Astrocyte of the spinal cord (primary cell): ENCODE data around the gene EPB41L1.

Source experiments
- DNase-seq: peaks from one replicate; pipeline ENCODE4 v3.0.0; 2011; ENCODE audit warnings: low read depth, low spot score
- H3K4me3 ChIP-seq: 2 replicates; pipeline ENCODE4 v1.5.1; 2011; ENCODE audit warnings: low read depth, mild to moderate bottlenecking, low read length, moderate library complexity
- in situ Hi-C: cut with HindIII; loops from 2 replicates; pipeline ENCODE4 v1.10.0; 2017; ENCODE audit warnings: low sequenced_read_pairs
- TF ChIP-seq, protein P1 (sequence below): IDR thresholded peaks from 2 replicates; pipeline ENCODE4 v1.5.1; 2012; ENCODE audit warnings: low read depth, mild to moderate bottlenecking, low read length, inconsistent platforms

Gene EPB41L1

DNA sequence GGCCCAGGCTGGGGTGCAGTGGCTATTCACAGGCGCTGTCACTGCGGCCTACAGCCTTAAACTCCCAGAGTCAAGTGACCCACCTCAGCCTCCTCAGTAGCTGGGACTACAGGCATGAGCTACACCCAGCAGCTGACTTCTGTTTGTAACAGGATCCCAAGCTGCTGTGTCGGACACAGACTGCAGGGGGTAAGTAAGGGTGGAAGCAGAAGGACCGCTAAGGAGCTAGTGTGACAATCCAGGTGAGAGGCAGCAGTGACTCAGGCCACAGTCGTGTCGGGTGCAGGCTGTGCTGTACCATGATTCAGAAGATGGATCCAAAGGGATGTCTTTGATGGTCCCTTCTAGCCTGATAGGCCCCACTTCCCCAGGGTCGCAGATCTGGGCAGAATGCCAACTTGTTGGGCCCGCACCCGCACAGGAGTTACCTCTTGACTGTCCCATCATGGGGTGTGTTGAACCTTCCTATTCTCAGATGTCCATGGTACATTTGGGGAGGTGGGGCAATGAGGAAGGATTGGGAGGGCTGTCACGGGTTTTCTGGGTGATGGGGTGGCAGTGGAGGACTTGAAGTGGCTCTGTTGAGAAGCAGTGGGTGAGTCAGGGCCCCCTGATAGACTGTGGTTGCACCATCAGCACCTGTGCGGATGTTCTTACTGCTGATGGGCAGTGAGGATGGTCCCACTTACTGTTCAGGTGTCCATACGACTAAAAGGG, 107.0 kb downstream of the EPB41L1 start:
- H3K4me3 ChIP-seq: no peak overlapping the region
- TF ChIP-seq, protein P1, sequence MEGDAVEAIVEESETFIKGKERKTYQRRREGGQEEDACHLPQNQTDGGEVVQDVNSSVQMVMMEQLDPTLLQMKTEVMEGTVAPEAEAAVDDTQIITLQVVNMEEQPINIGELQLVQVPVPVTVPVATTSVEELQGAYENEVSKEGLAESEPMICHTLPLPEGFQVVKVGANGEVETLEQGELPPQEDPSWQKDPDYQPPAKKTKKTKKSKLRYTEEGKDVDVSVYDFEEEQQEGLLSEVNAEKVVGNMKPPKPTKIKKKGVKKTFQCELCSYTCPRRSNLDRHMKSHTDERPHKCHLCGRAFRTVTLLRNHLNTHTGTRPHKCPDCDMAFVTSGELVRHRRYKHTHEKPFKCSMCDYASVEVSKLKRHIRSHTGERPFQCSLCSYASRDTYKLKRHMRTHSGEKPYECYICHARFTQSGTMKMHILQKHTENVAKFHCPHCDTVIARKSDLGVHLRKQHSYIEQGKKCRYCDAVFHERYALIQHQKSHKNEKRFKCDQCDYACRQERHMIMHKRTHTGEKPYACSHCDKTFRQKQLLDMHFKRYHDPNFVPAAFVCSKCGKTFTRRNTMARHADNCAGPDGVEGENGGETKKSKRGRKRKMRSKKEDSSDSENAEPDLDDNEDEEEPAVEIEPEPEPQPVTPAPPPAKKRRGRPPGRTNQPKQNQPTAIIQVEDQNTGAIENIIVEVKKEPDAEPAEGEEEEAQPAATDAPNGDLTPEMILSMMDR: no peak
- no peak for DNase-seq
- in situ Hi-C loops: no loop called here

DNA sequence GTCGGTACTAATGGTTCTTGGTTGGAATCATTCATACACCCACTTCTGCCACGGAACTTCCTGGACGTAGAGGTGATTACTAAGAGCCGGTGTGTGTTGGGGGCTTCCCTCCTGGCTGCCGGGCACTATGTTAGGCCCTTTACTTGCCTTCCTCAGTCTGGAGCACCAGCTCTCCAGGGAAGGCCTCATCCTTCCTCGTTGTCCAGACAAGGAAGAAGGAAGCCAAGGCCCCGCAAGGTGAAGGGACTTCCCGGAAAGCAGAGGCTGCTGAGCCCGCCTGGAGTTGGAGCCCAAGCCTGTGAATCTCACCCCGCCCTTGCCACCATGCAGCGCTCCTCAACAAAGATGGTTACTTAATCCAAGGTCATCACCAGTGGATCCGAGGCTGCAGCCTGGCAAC, 107.9 kb downstream of the EPB41L1 start:
- TF ChIP-seq, protein P1: no peak
- in situ Hi-C loops: no loop called here
- no peak for DNase-seq
- no peak overlapping the region for H3K4me3 ChIP-seq

DNA sequence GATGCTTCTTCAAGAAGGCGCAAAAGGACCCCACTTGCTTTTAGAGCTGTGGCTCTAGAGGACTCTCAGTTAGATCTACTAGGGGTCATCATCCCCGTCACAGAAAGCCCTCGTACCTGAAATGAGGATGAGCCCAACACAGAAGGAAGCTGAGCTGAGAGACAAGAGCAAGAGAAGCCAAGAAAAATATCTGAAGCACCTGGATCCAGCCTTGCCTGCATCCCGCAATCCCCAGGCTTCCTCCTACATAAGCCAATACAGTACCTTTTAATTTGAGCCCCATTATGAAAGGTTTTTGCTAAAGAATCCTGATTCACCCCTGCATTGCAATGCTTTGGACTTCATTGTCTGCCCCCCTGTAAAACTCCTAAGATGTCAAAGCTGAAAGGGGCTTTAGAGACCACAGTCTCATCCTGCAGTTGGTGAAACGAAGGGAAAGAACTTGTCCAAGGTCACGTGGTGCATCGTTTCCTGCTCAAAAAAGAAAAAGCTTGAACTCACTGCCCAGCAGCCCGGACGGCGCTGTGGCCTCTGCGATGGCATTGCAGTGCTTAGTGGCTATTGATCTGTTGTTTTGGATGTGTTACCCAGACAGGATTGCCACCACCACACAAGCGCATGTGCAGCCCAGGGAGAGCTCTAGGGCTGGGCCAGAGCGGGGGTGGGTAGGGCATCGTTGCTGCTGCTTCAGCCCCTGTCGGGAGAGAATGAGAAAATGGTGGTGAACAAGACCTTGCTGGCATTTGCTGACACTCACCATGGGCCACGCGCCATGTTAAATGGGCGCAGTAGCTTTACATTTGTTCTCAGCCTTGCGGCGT, 110.1 kb downstream of the EPB41L1 start:
- no peak for DNase-seq
- H3K4me3 ChIP-seq: no peak overlapping the region
- TF ChIP-seq, protein P1: no peak
- in situ Hi-C loops: no loop called here

DNA sequence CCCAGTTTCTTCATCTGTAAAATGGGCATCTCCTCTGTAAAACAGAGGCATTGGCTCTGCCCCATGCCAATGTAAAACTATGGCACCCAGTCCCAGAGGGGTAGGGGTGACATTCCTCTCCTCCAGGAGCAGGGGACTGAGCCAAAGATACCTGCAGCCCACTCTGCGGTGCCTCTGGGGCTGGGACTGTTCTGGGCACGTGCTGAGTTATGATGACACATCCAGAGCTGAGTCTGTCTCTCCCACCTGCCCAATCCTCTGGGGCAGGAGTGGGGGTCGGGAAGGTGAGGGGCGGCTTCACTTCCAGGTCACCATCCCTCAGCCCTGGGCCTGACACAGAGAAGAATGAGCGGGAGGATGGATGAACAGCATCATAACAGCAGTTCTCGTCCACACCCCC, 111.6 kb downstream of the EPB41L1 start:
- in situ Hi-C loops: no loop called here
- no peak overlapping the region for H3K4me3 ChIP-seq
- no peak for DNase-seq
- TF ChIP-seq, protein P1: no peak

DNA sequence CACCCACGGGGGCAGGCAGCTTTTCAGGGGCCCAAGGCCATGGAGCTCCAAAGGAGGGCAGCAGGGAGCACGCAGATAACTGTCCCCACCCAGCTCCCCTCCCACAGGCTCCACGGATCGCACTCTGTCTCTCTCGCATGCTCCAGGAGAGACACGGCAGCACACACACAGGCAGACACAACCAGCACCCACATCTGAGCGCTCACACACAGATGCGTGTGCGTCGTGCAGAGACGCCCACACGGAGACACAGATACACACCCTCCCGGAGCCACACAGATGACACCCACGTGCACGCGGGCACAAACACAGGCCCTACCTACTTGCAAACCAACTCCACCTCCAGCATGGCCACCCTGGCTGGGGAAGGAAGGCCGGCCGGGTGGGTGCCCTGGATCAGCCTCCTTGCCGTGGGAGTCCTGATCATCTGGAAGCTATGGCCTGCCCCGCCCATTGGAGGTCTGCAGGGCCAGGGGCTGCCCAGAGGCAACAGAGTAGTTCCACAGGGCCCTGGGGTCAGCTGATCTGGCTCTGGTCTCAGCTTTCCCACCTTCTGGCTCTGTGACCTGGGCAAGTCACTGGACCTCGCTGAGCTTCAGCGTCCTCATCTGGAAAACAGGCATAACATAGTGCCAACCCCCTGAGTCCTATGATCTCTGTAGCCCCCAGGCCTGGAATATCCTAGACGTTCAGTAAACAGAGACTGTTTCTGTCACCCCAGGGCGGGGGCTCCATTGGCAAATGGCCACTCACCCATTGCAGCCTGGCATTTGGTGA, 113.3 kb downstream of the EPB41L1 start:
- H3K4me3 ChIP-seq: no peak overlapping the region
- no peak for DNase-seq
- in situ Hi-C loops: no loop called here
- TF ChIP-seq, protein P1: no peak
